Measurements from ENCODE around the gene TMEM94.
"Not testable (repeated sequence)": the region's sequence is repeated elsewhere in the genome, so short reads cannot be mapped to it uniquely, and the experiment has no call there.

TMEM94 gene

GRCh38 chr17:75512926-75513640, 56.6 kb downstream of the TMEM94 start:
- no peak for DNase-seq (ENCODE audit: low read depth)

DNA sequence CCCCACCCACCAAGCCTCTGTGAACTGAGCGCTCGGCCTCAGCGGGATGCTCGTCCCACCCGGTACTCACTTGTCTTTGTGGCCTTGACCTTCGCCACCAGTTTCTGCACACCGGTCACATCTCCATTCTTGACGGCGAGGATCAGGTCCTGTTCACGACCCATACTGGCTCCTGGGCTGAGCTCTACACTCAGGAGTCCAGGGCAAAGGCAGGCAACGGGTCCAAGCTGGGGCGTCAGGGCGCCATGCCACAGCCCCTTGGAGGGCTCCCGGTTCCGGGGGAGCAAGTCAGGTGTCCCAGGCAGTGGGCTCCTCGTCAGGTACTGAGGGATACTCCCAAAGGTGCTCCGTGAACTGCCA, 57.2 kb downstream of the TMEM94 start:
- DNase-seq (ENCODE audit: low read depth): no peak

- no peak for DNase-seq (ENCODE audit: low read depth)
These were observed 58.0 kb downstream of the TMEM94 start for GRCh38 chr17:75514299-75514918.

- no peak for DNase-seq (ENCODE audit: low read depth)
These were observed 58.6 kb downstream of the TMEM94 start for GRCh38 chr17:75514919-75515495.

DNA sequence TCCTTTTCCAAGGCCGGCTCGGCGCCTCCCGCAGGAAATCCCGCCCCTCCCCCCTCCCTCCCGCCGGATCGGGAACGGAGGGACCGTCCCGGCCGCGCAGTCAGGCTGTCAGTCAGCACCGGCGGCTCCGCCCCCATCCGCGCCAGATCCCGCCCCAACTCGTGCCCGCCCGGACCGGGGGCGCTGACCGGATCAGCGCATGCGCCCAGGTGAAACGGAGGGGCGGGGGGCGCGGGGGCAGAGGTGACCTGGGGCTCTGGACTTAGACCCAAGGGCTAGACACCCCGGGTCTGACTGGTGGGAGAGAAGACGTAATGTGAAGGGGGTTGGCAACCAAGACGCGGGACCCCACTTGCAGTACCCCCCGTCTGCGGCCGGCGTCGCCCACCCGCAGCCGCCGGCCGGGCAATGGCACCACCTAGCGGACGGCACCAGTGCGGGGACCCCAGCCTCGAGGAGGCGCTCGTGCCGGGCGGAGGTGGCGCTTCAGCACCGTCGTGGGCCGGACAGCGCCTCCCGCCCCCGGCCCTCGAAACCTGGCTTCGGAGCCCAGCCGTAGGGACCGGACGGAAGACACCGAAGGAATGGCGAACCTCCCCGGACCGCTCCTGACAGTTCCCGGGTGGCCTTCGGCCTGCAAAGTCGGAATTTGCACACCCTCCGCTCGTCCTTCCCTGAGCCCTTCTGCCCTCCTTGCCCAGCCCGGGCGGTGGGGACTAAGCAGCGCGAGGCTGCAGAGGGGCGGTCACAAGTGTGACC, 59.2 kb downstream of the TMEM94 start, which contains the start of gene CASKIN2:
Gene CASKIN2 (minus strand): TSS at position 42 of the 759 bp plus-strand sequence. CDS start 1,733 bp downstream, outside the sequence.
- DNase-seq (ENCODE audit: low read depth): peak; percentile 60

DNA sequence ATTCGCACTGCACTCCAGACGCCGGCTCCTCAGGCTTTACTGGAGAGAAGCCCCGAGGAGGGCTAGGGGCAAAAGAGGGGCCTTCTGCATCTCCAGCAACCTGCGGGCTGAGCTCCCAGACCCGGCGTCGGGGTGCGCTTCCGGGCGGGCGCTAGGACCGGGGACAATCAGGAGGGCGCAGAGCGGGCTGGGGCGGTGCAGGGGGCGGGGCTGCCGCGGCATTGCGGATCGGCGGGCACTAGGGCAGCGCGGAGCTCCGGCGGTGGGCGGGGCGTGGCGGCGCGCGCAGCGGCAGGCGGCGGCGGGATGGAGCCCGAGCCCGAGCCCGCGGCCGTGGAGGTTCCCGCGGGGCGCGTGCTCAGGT, 59.8 kb downstream of the TMEM94 start, which contains the start of gene TSEN54:
Gene TSEN54 (plus strand): TSS at position 274 of the 364 bp plus-strand sequence. CDS start 33 bp downstream, at position 307.
- DNase-seq (ENCODE audit: low read depth): peak; percentile 92

DNA sequence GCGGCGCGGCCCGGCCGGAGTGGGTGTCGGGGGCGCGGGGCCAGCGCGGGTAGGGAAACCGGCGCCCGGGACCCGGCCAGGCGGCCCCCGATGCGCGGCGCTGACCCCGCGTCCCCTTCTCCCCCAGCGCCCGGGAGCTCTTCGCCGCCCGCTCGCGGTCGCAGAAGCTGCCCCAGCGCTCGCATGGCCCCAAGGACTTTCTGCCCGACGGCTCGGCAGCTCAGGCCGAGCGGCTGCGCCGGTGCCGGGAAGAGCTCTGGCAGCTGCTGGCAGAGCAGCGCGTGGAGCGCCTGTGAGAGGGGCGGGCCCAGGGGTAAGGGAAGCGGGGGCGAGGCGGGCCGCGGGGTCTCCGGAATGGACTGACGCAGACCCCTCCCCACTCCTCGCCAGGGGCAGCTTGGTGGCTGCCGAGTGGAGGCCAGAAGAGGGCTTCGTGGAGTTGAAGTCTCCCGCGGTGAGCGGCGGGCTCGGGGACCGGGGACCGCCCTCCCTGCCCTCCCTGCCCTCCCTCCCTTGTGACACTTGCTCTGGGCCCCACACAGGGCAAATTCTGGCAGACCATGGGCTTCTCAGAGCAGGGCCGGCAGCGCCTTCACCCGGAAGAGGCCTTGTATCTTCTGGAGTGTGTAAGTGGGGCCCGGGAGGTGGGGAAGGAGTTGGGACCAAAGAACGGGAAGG, 60.3 kb downstream of the TMEM94 start:
- DNase-seq (ENCODE audit: low read depth): peak; percentile 20

DNA sequence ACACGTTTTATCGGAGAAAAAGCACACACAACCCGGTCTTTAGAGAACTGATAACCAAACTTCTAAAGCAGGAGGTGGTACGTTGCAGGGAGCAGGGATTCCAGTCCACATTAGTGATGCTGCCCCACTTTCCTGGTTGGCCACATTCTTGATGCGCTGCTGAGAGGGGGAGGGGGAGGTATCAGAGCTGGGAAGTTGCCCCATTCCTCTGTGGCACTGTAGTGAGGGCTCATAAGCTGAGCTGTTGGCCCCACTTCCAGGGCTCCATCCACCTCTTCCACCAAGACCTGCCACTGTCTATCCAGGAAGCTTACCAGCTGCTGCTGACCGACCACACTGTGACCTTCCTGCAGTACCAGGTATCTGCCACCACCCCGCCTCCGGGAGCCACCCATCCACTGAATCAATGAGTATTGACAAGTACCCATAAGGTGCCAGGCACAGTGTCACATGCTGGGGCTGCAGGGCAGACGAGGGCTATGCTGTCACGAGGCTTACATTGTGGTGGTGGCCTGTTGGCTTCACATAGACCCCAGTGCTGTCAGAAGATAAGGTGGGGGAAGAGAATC, 60.9 kb downstream of the TMEM94 start:
- no peak for DNase-seq (ENCODE audit: low read depth)

- DNase-seq (ENCODE audit: low read depth): no peak
These were observed 61.8 kb downstream of the TMEM94 start for GRCh38 chr17:75518201-75518600.

DNA sequence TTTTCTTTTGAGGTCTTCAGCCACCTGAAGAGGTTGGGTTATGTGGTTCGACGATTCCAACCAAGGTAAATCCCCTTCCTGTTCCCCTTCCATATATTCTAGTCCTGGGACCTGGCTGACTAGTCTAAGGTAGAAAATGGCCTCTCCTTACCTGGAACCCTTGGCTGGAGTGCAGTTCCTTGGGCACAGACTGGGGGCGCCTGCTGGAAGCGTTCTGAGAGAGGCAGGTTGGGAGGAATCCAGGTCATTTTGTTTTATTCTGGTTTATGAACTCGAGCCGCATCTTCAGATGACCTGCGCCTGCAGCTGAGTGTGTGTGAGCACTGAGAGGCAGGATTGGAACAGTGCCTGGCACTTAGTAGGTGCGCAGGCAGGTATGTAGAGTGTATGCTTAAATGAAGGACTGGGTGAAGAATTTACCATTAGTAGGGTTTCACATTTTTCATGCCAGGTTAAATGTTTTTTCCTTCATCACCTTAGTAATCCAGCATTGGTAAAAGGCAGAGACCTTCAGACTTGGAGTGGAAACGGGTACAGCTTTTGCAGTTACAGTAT, 62.6 kb downstream of the TMEM94 start:
- DNase-seq (ENCODE audit: low read depth): no peak

GRCh38 chr17:75520413-75520812, 64.0 kb downstream of the TMEM94 start:
- not testable (repeated sequence) for DNase-seq (ENCODE audit: low read depth)

DNA sequence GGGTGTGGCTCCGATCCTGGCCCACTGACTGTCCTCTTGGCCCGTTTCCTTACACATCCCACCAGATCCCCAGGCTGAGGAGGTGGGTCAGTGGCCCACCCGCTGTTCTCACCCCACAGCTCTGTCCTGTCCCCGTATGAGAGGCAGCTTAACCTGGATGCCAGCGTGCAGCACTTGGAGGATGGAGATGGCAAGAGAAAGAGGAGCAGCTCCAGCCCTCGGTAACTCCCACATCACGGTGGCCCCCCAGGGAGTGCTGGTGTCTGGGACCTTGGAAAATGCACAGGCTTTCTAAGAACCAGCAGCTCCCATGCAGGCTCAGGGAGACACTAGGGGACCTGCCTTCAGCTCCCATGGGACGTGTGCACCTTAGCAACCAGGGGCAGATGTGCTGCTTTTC, 64.9 kb downstream of the TMEM94 start:
- no peak for DNase-seq (ENCODE audit: low read depth)

- DNase-seq (ENCODE audit: low read depth): no peak
These were observed 65.7 kb downstream of the TMEM94 start for GRCh38 chr17:75521951-75522727.

- DNase-seq (ENCODE audit: low read depth): no peak
These were observed 67.2 kb downstream of the TMEM94 start for GRCh38 chr17:75523647-75524046.

GRCh38 chr17:75524269-75524969, 68.0 kb downstream of the TMEM94 start:
- DNase-seq (ENCODE audit: low read depth): no peak

- peak; percentile 76 for DNase-seq (ENCODE audit: low read depth)
These were observed 68.8 kb downstream of the TMEM94 start, which contains the start of gene LLGL2 for GRCh38 chr17:75524970-75525805. LLGL2 (plus strand) TSS chr17:75525697; CDS start chr17:75543427, 17,730 bp downstream.

GRCh38 chr17:75525806-75526554, 69.5 kb downstream of the TMEM94 start:
- no peak for DNase-seq (ENCODE audit: low read depth)

Measured in activated T-cell treated with anti-CD3 and anti-CD28 coated beads for 1 hour (primary cell).